ENCODE data around the gene PAPSS1. TPM values are rescaled to one million over a fixed set of nuclear protein-coding genes. Genes with fewer than 3 reads are reported as not detected.

Gene PAPSS1
- total and polyA plus RNA-seq, 2 of the 8 experiments (the other 6 are each of a cell fraction or from before 2014, with no cell fraction given): 79.2 to 98.5 TPM

DNA sequence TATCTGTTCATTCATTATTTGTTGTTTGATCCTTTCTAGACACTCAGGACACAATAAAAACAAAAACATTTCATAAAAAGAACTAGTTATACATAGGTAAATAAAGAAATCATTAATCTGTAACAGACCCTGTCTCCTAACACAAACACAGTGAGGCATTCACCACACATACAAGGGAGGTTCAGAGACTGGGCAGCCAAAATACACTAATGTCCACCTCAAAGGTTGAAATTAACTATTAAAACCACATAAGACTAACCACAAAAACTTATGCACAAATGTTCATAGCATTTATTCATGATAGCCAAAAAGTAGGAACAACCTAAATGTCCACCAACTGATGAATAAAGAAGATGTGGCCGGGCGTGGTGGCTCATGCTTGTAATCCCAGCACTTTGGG lies 7.8 kb downstream of the PAPSS1 start:
- Histone ChIP-seq H2BK15ac (ENCODE audit: low read length) (no peak overlapping the region), H3K56ac (replicated peaks; ENCODE audit: insufficient read length, low read depth, low read length) (no peak overlapping the region), H3K9ac (replicated peaks in 1 of 4; ENCODE audit: extremely low read depth in 1 of 4, low read depth in 3 of 4, low read length in 3 of 4) (no peak overlapping the region), H3K4me2 (ENCODE audit: insufficient read depth in 1 of 2, low read depth in 2 of 2, low read length in 2 of 2) (no peak overlapping the region), H3K23ac (ENCODE audit: insufficient read length) (no peak overlapping the region), H4K5ac (ENCODE audit: insufficient read length, low read depth, low read length) (no peak overlapping the region), H2BK5ac (ENCODE audit: low read depth, low read length) (no peak overlapping the region), H3K79me2 (ENCODE audit: control insufficient read depth in 1 of 2, insufficient read depth in 2 of 2, low read length in 2 of 2) (peaks cover 0 to 96% of the 10 kb centered on the region in 2 experiments; a peak in 3 of 4 replicates), H3K4ac (replicated peaks; ENCODE audit: insufficient read length, low read depth, low read length) (no peak overlapping the region), H4K8ac (ENCODE audit: extremely low read depth, insufficient read depth, low read length) (no peak overlapping the region), H4K91ac (replicated peaks; ENCODE audit: insufficient read length, low read length) (no peak overlapping the region), H3K4me1 (replicated peaks in 1 of 4; ENCODE audit: control insufficient read depth in 3 of 4, insufficient read depth in 4 of 4, low read length in 3 of 4) (peaks cover 0 to 6% (median 2%) of the 10 kb centered on the region in 4 experiments; a peak in 4 of 7 replicates), H2AFZ (ENCODE audit: low read length) (no peak overlapping the region), H3K27ac (ENCODE audit: low read depth, low read length) (no peak overlapping the region), H3K14ac (ENCODE audit: insufficient read length) (no peak overlapping the region), H4K20me1 (replicated peaks in 1 of 2; ENCODE audit: control insufficient read depth in 1 of 2, insufficient read depth in 2 of 2, low read length in 2 of 2) (peaks cover 0 to 4% of the 10 kb centered on the region in 2 experiments), H2AK5ac (ENCODE audit: low read depth, low read length) (no peak overlapping the region), H3K18ac (ENCODE audit: extremely low read depth, low read length) (no peak overlapping the region), H2BK12ac (ENCODE audit: low read depth, low read length) (no peak overlapping the region), H3K4me3 (ENCODE audit: extremely low read depth in 1 of 4, insufficient read depth in 2 of 4, low read depth in 3 of 4, low read length in 4 of 4) (no peak overlapping the region), H2BK120ac (replicated peaks; ENCODE audit: low read depth, low read length) (no peak overlapping the region), H3K27me3 (replicated peaks in 1 of 4; ENCODE audit: control insufficient read depth in 3 of 4, extremely low read depth in 1 of 4, insufficient read depth in 3 of 4, low read length in 3 of 4) (no peaks in the 10 kb centered on the region), H3K79me1 (ENCODE audit: low read depth, low read length) (peaks cover 10% of the 10 kb centered on the region), H3K23me2 (ENCODE audit: low read depth, low read length) (no peaks in the 10 kb centered on the region), H2BK20ac (ENCODE audit: low read length) (no peak overlapping the region), H3K9me3 (ENCODE audit: insufficient read depth in 2 of 2, low read depth in 1 of 2, low read length in 1 of 2) (0 out of 4 replicates have a peak, but pooled peaks cover 0 to 2% of the 10 kb centered on the region in 2 experiments), H3K36me3 (ENCODE audit: control insufficient read depth in 2 of 4, insufficient read depth in 4 of 4, low read length in 3 of 4) (no peaks in the 10 kb centered on the region)
- ChIA-PET POLR2A (ENCODE audit: partially characterized antibody) (no interaction called here), CTCF (ENCODE audit: partially characterized antibody) (no interaction called here)
- FAIRE-seq (no peak), DNase-seq (ENCODE audit: low read depth in 1 of 2, low spot score in 2 of 2) (no peak)
- TF ChIP-seq RFX5 (IDR thresholded peaks at IDR 0.05; ENCODE audit: borderline replicate concordance, low read depth, low read length): no peak
- TF ChIP-seq HDAC6 (IDR thresholded peaks at IDR 0.05; ENCODE audit: low read depth, low read length): no peak
- TF ChIP-seq, protein P1, sequence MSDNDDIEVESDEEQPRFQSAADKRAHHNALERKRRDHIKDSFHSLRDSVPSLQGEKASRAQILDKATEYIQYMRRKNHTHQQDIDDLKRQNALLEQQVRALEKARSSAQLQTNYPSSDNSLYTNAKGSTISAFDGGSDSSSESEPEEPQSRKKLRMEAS (IDR thresholded peaks at IDR 0.05): no peak
- no peak for TF ChIP-seq YY1 (IDR thresholded peaks at IDR 0.05; ENCODE audit: low read depth, low read length)
- no peak for TF ChIP-seq SIX5 (IDR thresholded peaks at IDR 0.05; ENCODE audit: low read depth, low read length)
- TF ChIP-seq BRCA1 (IDR thresholded peaks at IDR 0.05; ENCODE audit: low read depth, low read length): no peak
- 89% methylated on average over 2 of the region's 2 CpGs; no CpG with 5 or more reads in 1 of the 2 experiments for WGBS, 2 experiments (ENCODE audit: extremely low coverage in 1 of 2, insufficient coverage in 1 of 2, insufficient read length in 1 of 2, insufficient replicate concordance in 2 of 2, low coverage in 1 of 2, low lambda C conversion rate in 2 of 2, missing lambda C conversion rate in 1 of 2)

Measured in H1 (cell line).